Neural progenitor cell (in vitro differentiated cells): ENCODE data around the gene PDCD4.

Experiments
- EZH2 ChIP-seq: fragments of 200-600 bp; sonication (generic); IDR thresholded peaks from 2 replicates; pipeline ENCODE4 v1.6.1; 2017; ENCODE audit warnings: antibody characterized with exemption, mild to moderate bottlenecking, moderate library complexity
- EZH2phosphoT487 ChIP-seq: fragments of 200-600 bp; sonication (generic); IDR thresholded peaks from 2 replicates; pipeline ENCODE4 v1.6.1; 2017; ENCODE audit warnings: antibody characterized with exemption
- TF ChIP-seq, protein P1 (sequence below): fragments of 200-600 bp; sonication (generic); IDR thresholded peaks from 2 replicates; pipeline ENCODE4 v1.5.1; 2017; ENCODE audit warnings: antibody characterized with exemption, mild to moderate bottlenecking

GRCh38 chr10:110861930-110862649 lies 9.6 kb upstream of the PDCD4 start:
- no peak for TF ChIP-seq EZH2
- TF ChIP-seq, protein P1, sequence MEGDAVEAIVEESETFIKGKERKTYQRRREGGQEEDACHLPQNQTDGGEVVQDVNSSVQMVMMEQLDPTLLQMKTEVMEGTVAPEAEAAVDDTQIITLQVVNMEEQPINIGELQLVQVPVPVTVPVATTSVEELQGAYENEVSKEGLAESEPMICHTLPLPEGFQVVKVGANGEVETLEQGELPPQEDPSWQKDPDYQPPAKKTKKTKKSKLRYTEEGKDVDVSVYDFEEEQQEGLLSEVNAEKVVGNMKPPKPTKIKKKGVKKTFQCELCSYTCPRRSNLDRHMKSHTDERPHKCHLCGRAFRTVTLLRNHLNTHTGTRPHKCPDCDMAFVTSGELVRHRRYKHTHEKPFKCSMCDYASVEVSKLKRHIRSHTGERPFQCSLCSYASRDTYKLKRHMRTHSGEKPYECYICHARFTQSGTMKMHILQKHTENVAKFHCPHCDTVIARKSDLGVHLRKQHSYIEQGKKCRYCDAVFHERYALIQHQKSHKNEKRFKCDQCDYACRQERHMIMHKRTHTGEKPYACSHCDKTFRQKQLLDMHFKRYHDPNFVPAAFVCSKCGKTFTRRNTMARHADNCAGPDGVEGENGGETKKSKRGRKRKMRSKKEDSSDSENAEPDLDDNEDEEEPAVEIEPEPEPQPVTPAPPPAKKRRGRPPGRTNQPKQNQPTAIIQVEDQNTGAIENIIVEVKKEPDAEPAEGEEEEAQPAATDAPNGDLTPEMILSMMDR, result no peak
- no peak for TF ChIP-seq EZH2phosphoT487
